Fibroblast of skin of abdomen (primary cell): Measurements from ENCODE around the gene FER1L5.
A peak's percentile ranks its signal among the peaks of the same experiment; 100 is the strongest.
"Not testable (repeated sequence)": the region's sequence is repeated elsewhere in the genome, so short reads cannot be mapped to it uniquely, and the experiment has no call there.

Experiments used
- DNase-seq: peaks from one replicate; pipeline ENCODE4 v3.0.0-alpha.2; 2013

FER1L5 gene

GRCh38 chr2:96636551-96637171 is 5.9 kb upstream of the FER1L5 start:
- DNase-seq, result no peak

- DNase-seq, result peak; percentile 86
These were observed 5.0 kb upstream of the FER1L5 start for GRCh38 chr2:96637385-96638143.

- DNase-seq, result peak; percentile 91
These were observed 4.1 kb upstream of the FER1L5 start, which contains the start of gene KANSL3 for GRCh38 chr2:96638144-96639121. KANSL3 (minus strand) TSS chr2:96638312; CDS start chr2:96637135, 1,177 bp downstream.

GRCh38 chr2:96647681-96648080 is 5.1 kb downstream of the FER1L5 start:
- no peak for DNase-seq

DNA sequence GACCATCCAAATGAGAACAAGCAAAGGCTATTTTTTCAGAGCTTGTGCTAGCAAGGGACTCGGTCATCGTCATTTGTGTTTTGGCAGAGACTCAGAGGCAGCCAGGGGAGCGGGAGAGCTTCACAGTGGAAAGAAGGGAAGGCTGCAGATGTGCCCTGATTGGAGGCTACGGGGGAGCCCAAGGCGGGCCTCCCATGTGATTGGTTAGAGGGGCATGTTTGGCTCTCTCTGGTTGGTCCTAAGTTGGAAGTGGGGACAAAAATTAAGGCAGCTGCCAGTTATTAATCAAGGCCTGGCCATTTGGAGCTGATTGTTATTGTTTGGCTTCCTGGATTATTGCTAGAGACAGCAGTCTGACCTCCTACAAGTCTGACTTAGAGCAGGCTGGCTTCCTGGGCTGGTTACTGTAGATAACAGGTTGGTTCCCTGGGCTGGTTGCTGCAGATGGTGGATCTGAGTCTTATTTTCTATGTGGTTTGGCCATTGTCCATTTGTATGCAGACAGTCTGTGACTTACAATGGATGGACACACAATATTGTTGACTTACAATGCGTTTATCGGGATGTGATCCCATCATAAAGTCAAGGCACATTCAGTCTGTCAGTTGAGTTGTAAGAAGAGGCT is 5.9 kb downstream of the FER1L5 start:
- DNase-seq, result no peak

- no peak for DNase-seq
These were observed 6.8 kb downstream of the FER1L5 start for GRCh38 chr2:96649342-96649741.

DNA sequence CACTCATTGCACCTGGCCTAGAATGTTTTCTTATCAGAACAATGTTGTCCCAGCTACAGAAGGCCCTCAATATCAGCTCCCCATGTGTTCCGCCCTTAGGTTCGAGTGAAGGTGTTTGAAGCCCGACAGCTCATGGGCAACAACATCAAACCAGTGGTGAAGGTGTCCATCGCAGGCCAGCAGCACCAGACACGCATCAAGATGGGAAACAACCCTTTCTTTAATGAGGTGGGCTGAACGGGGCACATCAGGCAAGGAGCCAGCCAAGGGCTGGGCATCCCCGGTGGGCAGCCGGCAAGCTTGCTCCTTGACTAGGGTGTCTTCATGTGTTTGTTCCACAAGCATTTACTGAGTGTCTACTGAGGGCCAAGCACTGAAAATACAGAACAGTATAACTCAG is 9.2 kb downstream of the FER1L5 start:
- DNase-seq, result no peak

DNA sequence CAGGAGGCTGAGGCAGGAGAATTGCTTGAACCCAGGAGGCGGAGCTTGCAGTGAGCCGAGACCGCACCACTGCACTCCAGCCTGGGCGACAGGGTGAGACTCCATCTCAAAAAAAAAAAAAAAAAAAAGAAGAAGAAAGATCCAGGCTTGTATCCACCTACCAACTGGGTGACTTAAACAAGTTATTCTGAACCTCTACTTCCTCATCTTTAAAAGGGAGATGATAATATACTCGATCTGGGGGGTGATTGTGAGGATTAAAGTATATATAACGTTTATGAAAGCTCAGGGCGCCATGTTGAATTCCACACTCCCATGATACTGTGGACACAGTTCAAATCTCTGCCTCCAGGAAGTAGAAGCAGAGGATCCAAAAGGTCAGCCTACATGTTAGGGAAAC is 12.2 kb downstream of the FER1L5 start:
- not testable (repeated sequence) for DNase-seq

DNA sequence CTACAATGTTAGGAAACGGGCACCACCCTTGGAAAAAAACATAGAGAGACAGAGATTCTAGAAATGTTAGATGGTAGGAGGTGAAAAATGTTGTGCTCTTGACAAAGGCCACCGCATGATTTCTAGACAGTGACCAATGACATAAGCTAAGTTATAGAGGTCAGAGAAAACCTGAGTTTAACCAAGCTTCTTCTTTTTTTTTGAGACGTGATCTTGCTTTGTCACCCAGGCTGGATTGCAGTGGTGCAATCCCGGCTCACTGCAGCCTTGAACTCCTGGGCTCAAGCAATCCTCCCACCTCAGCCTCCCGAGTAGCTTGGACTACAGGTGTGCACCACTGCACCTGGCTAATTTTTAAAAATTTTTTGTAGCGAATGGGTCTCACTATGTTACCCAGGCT is 13.0 kb downstream of the FER1L5 start:
- DNase-seq, result no peak

DNA sequence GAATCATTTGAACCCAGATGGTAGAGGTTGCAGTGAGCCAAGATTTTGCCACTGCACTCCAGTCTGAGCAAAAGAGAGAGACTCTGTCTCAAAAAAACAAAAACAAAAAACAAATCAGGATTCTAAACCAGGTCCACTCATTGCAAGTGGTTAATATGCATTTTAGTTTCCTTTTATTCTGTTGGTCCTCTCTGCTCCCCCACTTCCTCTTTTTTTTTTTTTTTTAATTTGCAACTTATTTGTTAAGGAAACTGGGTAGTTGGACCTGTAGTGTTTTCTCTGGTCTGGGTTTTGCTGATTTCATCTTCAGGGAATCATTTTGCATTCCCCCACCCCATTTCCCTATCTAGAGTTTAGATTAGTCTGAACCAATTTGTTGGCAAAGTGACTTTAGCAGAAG is 14.0 kb downstream of the FER1L5 start:
- DNase-seq, result no peak

GRCh38 chr2:96661324-96661723 is 18.8 kb downstream of the FER1L5 start:
- DNase-seq, result no peak

- no peak for DNase-seq
These were observed 19.8 kb downstream of the FER1L5 start for GRCh38 chr2:96662360-96662759.

DNA sequence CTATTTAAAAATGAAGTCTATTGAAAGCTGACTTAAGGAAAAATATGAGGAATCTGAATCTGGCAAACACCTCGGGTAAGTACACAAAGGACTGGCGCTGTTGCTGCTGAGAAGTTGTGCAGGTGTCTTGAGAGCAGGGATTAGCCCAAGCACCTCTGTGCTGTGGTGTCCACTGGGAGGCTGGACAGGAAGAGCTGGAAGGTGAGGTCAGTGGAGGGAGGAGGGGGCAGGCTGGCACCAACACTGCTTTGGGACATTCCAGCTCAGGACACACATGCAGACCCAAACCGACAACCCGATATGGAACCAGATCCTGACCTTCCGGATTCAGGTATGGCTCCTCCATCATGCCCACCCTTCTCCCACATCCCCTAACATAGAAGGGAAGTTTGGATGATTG is 20.6 kb downstream of the FER1L5 start:
- no peak for DNase-seq

- no peak for DNase-seq
These were observed 21.3 kb downstream of the FER1L5 start for GRCh38 chr2:96663829-96664228.

DNA sequence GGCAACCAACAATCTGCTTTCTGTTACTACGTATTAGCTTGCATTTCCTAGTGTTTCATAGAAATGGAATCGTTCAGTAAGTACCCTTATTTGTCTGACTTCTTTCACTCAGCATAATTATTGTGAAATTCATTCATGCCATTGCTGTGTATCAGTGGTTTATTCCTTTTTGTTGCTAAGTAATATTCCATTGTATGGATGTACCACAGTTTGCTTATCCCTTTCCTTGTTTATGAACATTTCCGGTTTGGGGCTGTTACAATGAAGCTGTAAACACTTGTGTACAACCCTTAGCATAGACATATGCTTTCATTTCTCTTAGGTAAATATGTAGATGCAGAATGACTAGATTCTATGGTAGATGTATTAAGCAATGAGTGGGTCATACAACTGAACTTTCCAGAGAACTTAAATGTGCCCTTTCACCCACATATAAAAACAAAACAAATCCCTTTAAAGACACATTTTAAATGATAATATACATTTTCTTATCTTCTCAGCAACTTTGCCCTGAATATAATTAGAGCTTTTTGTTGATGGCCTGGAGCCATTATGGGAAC is 21.9 kb downstream of the FER1L5 start:
- no peak for DNase-seq

- DNase-seq, result peak; percentile 98
These were observed 22.6 kb downstream of the FER1L5 start for GRCh38 chr2:96665083-96665569.

- not testable (repeated sequence) for DNase-seq
These were observed 23.2 kb downstream of the FER1L5 start for GRCh38 chr2:96665717-96666116.

DNA sequence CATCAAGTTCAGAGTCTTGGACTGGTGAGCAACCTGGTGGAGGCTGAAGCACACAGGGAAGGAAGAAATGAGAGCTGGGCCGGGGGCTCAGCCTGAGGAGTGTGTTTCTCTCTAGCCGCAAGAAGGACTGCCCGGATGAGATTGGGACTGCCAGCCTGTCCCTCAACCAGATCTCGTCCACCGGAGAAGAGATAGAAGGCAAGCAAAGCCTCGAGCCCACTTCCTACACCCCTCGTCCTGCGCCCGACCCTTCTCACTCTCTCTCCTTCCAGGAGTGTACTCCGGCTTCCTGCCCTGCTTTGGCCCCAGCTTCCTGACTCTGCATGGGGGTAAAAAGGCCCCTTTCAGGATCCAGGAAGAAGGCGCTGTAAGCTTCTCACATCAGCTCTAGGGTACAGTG is 26.2 kb downstream of the FER1L5 start:
- no peak for DNase-seq

DNA sequence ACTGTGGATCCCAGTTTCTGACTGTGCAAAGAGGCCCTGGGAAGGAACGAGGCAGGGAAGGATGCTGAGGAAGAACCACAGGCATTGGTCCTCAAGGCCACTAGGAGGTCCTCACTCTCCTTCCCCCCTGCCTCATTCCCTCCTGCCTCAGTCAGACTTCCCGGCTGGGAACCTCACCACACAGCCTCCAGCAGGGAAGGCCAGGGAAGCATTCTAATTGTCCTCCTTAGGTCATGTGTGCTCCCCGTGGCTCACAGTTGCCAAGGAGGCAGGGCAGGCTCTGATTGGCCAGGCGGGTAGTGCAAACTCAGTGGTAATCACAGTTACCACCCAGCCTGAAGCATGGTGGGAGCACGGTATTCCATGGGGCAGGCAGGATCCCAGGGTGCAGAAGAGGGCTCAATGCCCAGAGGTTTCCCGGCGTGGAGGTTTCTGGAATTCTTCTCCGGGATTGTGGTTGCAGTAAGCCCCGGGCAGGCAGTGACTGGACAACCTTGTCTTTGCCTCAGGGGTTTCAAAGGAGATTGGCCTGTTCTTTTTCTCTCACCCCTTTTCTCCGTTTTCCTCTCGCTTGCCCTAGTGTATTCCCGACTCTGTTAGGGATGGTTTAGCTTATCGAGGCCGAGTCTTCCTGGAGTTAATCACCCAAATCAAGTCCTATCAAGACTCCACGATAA is 27.1 kb downstream of the FER1L5 start:
- no peak for DNase-seq

GRCh38 chr2:96679848-96680247 is 37.3 kb downstream of the FER1L5 start:
- no peak for DNase-seq

DNA sequence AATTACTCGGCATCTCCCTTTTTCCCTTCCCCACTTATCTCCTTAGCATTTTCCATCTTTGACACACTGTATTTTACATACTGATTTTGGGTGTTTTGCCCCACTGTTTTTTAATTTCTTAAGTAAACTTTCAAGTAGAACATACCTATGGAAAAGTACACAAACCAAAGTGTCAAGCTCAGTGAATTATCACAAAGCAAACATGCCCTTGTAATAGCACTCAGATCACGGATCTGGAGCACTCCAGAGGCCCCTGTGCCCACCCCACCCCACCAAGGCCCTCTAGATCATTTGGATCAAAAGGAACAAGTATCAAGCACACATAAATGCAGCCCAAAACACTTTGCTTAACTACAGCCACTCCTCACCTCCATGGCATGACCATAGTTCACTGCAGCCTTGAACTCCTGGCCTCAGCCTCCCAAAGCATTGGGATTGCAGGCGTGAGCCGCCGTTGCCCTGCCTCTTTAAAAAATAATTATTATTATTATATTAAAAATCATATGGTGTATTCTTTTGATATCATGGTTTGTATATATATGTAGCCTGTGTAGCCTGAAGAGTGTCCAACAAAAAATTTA is 38.1 kb downstream of the FER1L5 start:
- DNase-seq, result no peak
